ENCODE results near the gene MRPL41.
A peak's percentile ranks its signal among the peaks of the same experiment; 100 is the strongest.

MRPL41 gene

DNA sequence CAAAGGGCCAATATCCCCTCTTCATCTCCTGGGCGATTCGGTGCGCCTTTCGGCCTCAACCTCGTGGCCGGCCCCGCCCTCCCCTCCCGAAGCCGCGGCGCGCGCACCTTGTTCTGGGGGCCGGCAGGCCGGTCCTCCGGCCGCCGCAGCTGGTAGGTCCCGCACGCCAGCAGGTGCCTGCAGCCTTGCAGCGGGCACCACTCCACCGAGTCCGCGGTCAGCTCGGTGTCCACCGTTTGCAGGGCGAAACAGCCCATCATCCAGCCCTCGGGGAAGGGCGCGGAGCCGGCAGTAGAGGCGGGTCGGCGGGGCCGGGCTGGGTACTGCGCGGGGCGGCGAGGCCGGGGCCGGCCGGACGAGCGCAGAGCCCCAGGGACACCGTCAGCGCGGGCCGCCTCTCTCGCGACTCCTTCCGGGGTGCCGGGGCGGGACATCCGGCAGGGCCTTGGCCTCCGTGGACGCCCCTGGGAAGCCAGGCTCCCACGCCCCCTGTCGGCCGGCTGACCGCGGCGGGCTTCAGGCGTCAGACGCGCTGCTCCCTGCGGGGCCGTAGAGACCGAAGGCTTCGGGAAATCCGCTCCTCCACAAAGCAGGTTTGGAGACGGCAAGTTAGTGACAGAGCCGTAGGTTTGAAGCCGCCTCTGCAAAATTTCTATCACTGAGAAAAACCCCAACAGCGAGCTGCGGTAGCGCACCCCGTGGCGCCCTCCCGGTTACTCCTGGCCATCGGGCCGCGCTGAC lies 27.0 kb downstream of the MRPL41 start, which contains the start of gene DPH7:
Gene DPH7, minus strand, starts transcription at position 408 of the 741 bp plus-strand sequence. Its CDS starts 148 bp downstream, at position 260.
- TF ChIP-seq, protein P1, sequence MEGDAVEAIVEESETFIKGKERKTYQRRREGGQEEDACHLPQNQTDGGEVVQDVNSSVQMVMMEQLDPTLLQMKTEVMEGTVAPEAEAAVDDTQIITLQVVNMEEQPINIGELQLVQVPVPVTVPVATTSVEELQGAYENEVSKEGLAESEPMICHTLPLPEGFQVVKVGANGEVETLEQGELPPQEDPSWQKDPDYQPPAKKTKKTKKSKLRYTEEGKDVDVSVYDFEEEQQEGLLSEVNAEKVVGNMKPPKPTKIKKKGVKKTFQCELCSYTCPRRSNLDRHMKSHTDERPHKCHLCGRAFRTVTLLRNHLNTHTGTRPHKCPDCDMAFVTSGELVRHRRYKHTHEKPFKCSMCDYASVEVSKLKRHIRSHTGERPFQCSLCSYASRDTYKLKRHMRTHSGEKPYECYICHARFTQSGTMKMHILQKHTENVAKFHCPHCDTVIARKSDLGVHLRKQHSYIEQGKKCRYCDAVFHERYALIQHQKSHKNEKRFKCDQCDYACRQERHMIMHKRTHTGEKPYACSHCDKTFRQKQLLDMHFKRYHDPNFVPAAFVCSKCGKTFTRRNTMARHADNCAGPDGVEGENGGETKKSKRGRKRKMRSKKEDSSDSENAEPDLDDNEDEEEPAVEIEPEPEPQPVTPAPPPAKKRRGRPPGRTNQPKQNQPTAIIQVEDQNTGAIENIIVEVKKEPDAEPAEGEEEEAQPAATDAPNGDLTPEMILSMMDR (IDR thresholded peaks at IDR 0.05; ENCODE audit: extremely low read depth, missing control alignments) = peak; percentile 93
- DNase-seq (ENCODE audit: low spot score) = peak; percentile 99

DNA sequence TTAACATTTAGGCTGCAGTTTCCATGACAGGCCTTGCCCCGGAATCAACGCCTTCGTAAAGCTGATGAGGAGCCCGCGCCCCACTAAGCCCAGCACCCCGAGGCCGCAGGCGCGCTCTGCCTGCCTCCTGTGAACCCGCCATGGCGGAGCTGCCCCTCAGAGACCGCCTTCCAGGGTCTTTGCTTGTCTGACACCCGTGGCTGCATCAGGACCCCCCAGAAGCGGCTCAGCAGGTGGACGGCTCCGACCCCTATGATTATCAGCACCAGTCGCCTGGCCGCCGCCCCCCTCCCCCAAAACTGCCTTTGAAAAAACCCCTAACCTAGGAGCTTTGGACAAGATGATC lies 27.6 kb downstream of the MRPL41 start:
- no peak for DNase-seq (ENCODE audit: low spot score)
- TF ChIP-seq, protein P1 (IDR thresholded peaks at IDR 0.05; ENCODE audit: extremely low read depth, missing control alignments) = no peak

DNA sequence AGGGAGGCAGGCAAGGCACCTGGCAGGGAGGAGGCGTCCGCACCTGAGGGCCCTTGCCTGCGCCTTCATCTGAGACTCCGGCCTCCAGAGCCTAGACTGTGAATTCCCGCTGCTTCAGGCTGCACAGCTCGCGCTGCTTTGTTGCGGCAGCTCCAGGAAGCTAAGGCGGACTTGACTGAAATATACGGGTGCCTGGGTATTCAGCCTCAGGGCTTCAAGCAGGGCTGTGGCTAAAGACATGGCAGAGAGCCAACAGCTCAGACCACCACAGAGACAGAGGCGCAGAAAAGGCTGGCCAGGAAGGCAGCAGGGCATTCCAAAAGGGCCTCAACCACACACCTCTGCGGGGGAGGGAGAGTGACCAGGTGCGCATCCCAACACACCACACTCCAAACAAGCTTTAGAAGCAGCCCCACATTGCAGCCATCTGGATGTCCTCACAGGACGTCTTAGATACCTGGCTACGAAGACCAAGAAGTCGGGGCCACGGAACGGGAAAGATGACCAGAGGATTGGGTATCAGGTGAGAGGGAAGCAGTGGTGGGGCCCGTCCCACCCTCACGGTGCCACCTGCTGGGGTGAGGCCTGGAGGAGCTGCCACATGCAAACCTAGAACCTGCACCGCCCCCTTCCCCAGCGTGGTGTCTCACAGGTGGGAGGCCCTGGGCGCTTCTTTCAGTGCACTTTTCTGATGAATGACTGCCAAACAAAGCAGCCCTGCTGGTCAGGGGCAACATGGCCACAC lies 28.7 kb downstream of the MRPL41 start:
- TF ChIP-seq, protein P1 (IDR thresholded peaks at IDR 0.05; ENCODE audit: extremely low read depth, missing control alignments) = no peak
- DNase-seq (ENCODE audit: low spot score) = no peak

DNA sequence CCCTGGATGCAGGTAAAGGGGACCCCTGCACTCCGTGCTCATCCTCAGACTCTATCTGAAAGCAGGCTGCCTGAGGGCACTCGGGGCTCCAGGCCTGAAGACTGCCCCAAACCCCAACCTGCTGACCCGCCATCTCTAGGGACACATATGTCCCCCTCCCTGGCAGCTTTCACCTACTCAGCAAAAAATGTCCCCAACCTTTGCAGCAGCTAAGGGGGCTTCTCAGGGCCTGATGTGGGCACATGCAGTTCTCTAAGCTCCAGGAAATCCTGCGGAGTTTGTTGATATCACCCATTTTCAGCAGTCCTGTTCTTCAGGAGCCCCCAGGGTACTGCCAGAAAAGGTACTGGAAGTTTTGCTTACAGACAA lies 29.3 kb downstream of the MRPL41 start:
- TF ChIP-seq, protein P1 (IDR thresholded peaks at IDR 0.05; ENCODE audit: extremely low read depth, missing control alignments) = no peak
- DNase-seq (ENCODE audit: low spot score) = no peak

DNA sequence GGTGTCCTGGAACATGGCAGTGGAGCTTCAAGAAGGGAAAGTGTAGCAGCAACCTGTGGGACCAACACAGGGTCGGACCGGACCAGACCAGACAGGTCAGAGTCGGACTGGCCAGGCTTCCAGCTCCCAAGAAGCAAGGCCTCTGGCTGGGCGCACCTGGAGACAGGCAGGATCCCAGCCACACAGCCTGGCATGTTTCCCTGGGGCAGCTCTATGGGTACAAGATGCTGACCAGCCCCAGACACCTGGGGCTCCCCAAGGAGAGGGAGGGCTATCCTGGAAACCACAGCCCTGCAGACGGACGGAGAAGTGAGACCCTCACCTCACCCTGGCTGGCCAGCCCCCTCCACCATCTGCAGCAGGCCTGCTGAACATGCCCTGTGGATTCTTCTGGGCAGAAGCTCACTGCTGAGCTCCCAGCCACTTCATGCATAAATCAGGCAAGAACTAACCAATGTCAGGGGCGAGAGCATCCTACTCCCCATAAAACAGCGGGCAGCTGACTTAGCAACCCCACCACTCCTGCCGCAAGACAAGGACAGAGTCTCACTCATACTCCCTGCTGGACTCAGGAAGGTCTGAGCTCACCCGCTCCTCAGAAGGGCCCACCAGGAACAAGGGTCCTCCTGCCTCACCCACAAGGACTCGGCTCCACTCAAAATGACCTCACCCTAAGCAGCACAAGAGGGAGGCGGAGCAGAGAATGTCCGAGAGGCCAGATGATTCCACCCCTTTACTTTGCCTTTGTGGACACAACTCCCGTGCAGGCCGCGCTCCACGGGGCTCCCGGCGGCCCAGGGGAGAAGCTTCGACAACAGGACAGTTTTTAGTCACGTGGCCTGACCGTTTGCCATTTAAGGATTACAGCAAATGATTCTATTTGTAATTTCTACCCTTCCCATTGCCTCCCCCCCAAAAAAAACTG lies 29.9 kb downstream of the MRPL41 start:
- TF ChIP-seq, protein P1 (IDR thresholded peaks at IDR 0.05; ENCODE audit: extremely low read depth, missing control alignments) = no peak
- DNase-seq (ENCODE audit: low spot score) = no peak

DNA sequence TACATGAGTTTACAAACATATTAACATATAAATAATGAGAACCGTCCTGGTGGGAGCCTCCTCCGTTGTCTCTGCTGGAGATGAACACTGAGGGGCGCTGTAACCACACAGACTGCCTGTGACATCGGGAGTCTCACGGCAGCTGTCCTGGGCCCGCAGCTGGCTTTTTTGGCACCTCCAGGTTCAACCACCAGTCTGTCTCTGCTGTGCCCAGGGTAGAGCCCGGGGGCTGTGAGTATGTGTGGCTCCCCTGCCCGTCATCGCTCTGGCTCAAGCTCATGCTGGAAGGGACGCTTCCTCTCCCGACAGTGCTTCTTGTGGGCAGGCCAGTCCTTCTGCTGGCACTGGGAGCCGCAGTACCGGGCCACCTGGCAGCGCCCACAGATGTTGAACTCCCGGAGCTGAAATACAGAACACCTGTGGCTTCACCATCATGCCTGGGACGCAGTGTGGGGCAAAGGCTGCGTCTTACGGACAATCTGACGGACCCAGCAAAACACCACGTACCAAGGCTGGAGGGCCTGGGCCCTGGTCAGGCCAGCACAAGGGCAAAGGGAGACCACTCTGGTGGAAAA lies 30.7 kb downstream of the MRPL41 start:
- TF ChIP-seq, protein P1 (IDR thresholded peaks at IDR 0.05; ENCODE audit: extremely low read depth, missing control alignments) = no peak
- no peak for DNase-seq (ENCODE audit: low spot score)
